Endothelial cell of umbilical vein (primary cell): ENCODE measurements around the gene FOXD2.

Experiments used
- JUN ChIP-seq: IDR thresholded peaks from 2 replicates; pipeline ENCODE4 v1.6.1; 2011; ENCODE audit warnings: borderline replicate concordance, low read depth; ENCODE audit not compliant: insufficient read length, insufficient read depth
- MYC ChIP-seq: IDR thresholded peaks from one replicate; pipeline ENCODE4 v1.6.1; 2011; ENCODE audit warnings: mild to moderate bottlenecking, low read depth, low read length
- POLR2A ChIP-seq: IDR thresholded peaks from 2 replicates; pipeline ENCODE4 v1.6.1; 2012; ENCODE audit warnings: low read depth, mild to moderate bottlenecking, control low read depth, low read length
- POLR2AphosphoS5 ChIP-seq: IDR thresholded peaks from 2 replicates; pipeline ENCODE4 v1.6.1; 2012; ENCODE audit warnings: low read depth, mild to moderate bottlenecking, control low read depth, low read length, moderate library complexity; ENCODE audit not compliant: insufficient read depth
- TF ChIP-seq, protein P1 (sequence below), 2 donors: IDR thresholded peaks; 1 replicate in 1 of 2; 2 replicates in 1 of 2; pipeline ENCODE4 v1.5.1; 2011; ENCODE audit warnings: low read length in 2 of 2, mild to moderate bottlenecking in 2 of 2, moderate library complexity in 2 of 2, control low read depth in 1 of 2, inconsistent platforms in 1 of 2, low read depth in 1 of 2; ENCODE audit not compliant: insufficient read depth in 1 of 2; ENCODE audit errors: extremely low read depth in 1 of 2
- TF ChIP-seq, protein P2 (sequence below): IDR thresholded peaks from 2 replicates; pipeline ENCODE4 v1.6.1; 2011; ENCODE audit not compliant: insufficient read depth, insufficient read length

DNA sequence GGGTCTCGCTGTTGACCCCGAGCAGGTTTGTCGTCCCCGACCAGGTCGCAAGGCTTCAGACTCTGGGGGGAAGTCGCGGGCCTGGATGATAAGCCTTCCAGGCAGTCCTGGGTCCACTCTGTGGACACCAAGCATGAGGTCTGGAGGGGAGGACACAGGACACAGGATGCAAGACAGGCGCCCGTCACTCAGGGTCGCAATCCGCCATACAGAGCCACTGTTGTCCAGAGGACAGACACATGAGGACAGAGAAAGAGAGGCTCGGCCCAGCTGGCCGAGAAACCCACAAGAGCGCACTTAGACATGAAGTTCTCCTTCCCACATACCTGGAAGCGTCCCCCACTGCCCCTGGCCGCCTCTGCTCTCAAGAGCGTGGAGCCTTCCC lies 4.8 kb upstream of the FOXD2 start:
- TF ChIP-seq POLR2A (no peak), JUN (no peak), POLR2AphosphoS5 (no peak), MYC (no peak)
- TF ChIP-seq, protein P1, sequence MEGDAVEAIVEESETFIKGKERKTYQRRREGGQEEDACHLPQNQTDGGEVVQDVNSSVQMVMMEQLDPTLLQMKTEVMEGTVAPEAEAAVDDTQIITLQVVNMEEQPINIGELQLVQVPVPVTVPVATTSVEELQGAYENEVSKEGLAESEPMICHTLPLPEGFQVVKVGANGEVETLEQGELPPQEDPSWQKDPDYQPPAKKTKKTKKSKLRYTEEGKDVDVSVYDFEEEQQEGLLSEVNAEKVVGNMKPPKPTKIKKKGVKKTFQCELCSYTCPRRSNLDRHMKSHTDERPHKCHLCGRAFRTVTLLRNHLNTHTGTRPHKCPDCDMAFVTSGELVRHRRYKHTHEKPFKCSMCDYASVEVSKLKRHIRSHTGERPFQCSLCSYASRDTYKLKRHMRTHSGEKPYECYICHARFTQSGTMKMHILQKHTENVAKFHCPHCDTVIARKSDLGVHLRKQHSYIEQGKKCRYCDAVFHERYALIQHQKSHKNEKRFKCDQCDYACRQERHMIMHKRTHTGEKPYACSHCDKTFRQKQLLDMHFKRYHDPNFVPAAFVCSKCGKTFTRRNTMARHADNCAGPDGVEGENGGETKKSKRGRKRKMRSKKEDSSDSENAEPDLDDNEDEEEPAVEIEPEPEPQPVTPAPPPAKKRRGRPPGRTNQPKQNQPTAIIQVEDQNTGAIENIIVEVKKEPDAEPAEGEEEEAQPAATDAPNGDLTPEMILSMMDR (IDR thresholded peaks at IDR 0.05; ENCODE audit: extremely low read depth in 1 of 2, insufficient read depth in 1 of 2, low read depth in 1 of 2, low read length in 2 of 2): no peak
- TF ChIP-seq, protein P2, sequence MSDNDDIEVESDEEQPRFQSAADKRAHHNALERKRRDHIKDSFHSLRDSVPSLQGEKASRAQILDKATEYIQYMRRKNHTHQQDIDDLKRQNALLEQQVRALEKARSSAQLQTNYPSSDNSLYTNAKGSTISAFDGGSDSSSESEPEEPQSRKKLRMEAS: no peak
